Fibroblast of lung (primary cell): ENCODE measurements around the gene UBL4A.

ENCODE experiments used
- EZH2 ChIP-seq: IDR thresholded peaks from 2 replicates; pipeline ENCODE4 v1.5.1; 2012; ENCODE audit warnings: low read length, control low read depth, mild to moderate bottlenecking; ENCODE audit errors: missing control alignments
- TF ChIP-seq, protein P1 (sequence below), 2 donors: IDR thresholded peaks in 1 of 2; conservative IDR thresholded peaks in 1 of 2; 1 replicate in 1 of 2; 2 replicates in 1 of 2; pipeline ENCODE4 v1.5.1; 2011 to 2012; ENCODE audit warnings: low read length in 2 of 2, control low read depth in 1 of 2, inconsistent platforms in 1 of 2, low read depth in 1 of 2, mild to moderate bottlenecking in 1 of 2

DNA sequence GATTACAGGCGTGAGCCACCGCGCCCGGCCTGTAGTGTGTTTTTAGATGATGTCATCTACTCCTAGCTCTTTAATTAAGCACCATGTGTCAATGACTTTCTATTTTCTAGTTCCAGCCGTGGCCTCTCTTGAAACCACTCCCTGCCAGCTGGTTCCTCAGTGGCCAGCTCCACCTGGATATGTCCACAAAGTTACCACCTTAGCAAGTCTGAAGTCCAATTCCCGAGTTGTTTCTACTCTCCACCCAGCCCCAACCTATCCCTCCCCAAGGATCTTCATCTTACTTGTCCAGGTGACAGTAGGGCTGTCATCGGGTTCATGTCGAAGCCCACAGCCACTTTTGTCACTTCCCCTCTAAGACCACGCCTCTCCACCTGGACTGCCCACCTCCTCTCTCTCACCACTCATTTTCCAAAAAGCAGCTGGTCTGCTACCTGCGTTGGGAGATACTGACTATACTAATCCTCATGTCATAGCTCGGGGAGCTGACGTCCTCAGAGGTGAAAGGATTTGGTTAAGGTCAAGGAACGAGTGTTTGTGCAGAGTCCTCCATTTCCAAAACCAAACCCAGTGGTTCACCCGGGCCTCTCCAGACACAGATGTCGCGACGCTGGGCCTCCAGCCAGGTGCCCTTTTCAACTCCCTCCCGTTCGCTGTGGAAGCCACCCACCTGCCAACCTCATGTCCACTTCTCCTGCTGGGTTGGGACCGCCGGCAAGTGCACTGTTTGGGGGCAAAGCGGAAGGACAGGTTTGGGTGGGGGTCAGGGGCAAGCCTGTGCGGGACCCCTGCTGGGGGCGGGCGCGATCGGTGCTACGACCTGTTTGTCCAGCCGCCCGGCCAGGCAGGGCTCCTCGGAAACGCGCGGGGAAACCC, 28.9 kb upstream of the UBL4A start:
- TF ChIP-seq, protein P1, sequence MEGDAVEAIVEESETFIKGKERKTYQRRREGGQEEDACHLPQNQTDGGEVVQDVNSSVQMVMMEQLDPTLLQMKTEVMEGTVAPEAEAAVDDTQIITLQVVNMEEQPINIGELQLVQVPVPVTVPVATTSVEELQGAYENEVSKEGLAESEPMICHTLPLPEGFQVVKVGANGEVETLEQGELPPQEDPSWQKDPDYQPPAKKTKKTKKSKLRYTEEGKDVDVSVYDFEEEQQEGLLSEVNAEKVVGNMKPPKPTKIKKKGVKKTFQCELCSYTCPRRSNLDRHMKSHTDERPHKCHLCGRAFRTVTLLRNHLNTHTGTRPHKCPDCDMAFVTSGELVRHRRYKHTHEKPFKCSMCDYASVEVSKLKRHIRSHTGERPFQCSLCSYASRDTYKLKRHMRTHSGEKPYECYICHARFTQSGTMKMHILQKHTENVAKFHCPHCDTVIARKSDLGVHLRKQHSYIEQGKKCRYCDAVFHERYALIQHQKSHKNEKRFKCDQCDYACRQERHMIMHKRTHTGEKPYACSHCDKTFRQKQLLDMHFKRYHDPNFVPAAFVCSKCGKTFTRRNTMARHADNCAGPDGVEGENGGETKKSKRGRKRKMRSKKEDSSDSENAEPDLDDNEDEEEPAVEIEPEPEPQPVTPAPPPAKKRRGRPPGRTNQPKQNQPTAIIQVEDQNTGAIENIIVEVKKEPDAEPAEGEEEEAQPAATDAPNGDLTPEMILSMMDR (conservative IDR thresholded peaks at IDR 0.05 in 1 of 2, IDR thresholded peaks at IDR 0.05 in 1 of 2; ENCODE audit: low read depth in 1 of 2, low read length in 2 of 2): no peak
- TF ChIP-seq EZH2: no peak
